GM12878 (cell line): Measurements from ENCODE around the gene CTBP1.

Experiments used
- EZH2 ChIP-seq: IDR thresholded peaks from 2 replicates; pipeline ENCODE4 v1.6.1; 2012; ENCODE audit warnings: low read depth, mild to moderate bottlenecking, control low read depth, inconsistent platforms, low read length, borderline replicate concordance; ENCODE audit not compliant: control insufficient read depth
- POLR2A ChIP-seq: IDR thresholded peaks from 2 replicates; pipeline ENCODE4 v1.6.1; 2011; ENCODE audit warnings: low read depth, mild to moderate bottlenecking, low read length
- SREBF2 ChIP-seq: IDR thresholded peaks from 2 replicates; pipeline ENCODE4 v1.6.1; 2012; ENCODE audit warnings: mild to moderate bottlenecking, low read length
- TF ChIP-seq, protein P1 (sequence below), 3 experiments: IDR thresholded peaks in 2 of 3; conservative IDR thresholded peaks in 1 of 3; 2 replicates each; pipeline ENCODE4 v1.5.1; 2011; ENCODE audit warnings: low read depth in 3 of 3, low read length in 3 of 3, mild to moderate bottlenecking in 3 of 3, control low read depth in 2 of 3, moderate library complexity in 2 of 3, inconsistent platforms in 1 of 3, mixed read lengths in 1 of 3; ENCODE audit not compliant: control insufficient read depth in 2 of 3, insufficient read depth in 1 of 3; ENCODE audit errors: extremely low read depth in 1 of 3
- TF ChIP-seq, protein P2 (sequence below): IDR thresholded peaks from 2 replicates; pipeline ENCODE4 v1.6.1; 2012; ENCODE audit warnings: mild to moderate bottlenecking, low read depth, low read length
- TF ChIP-seq, protein P3 (sequence below): IDR thresholded peaks from 2 replicates; pipeline ENCODE4 v1.6.1; 2012; ENCODE audit warnings: low read depth, low read length, improper control_type of control experiment
- TF ChIP-seq, protein P4 (sequence below): IDR thresholded peaks from 2 replicates; pipeline ENCODE4 v1.6.1; 2012; ENCODE audit warnings: low read depth, low read length, improper control_type of control experiment

DNA sequence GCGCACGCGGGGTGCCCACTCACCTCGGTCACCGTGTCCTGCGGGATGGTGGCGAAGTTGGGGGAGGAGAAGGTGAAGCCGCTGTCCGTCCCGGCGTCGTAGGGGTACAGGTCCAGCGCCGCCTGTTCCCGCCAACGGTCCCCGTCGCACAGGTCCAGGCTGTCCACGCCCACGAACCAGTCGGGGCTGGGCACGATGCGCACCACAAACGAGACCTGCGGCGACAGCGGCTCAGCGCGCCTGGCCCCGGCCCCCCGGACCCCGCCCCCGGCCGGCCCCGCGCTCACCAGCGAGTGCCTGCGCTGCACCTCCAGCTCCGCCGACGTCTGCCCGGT is 78.0 kb downstream of the CTBP1 start:
- TF ChIP-seq EZH2: no peak
- no peak for TF ChIP-seq POLR2A
- TF ChIP-seq, protein P1, sequence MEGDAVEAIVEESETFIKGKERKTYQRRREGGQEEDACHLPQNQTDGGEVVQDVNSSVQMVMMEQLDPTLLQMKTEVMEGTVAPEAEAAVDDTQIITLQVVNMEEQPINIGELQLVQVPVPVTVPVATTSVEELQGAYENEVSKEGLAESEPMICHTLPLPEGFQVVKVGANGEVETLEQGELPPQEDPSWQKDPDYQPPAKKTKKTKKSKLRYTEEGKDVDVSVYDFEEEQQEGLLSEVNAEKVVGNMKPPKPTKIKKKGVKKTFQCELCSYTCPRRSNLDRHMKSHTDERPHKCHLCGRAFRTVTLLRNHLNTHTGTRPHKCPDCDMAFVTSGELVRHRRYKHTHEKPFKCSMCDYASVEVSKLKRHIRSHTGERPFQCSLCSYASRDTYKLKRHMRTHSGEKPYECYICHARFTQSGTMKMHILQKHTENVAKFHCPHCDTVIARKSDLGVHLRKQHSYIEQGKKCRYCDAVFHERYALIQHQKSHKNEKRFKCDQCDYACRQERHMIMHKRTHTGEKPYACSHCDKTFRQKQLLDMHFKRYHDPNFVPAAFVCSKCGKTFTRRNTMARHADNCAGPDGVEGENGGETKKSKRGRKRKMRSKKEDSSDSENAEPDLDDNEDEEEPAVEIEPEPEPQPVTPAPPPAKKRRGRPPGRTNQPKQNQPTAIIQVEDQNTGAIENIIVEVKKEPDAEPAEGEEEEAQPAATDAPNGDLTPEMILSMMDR (IDR thresholded peaks at IDR 0.05 in 2 of 3, conservative IDR thresholded peaks at IDR 0.05 in 1 of 3; ENCODE audit: control insufficient read depth in 2 of 3, extremely low read depth in 1 of 3, insufficient read depth in 1 of 3, low read depth in 3 of 3, low read length in 3 of 3): no peak
- TF ChIP-seq, protein P2, sequence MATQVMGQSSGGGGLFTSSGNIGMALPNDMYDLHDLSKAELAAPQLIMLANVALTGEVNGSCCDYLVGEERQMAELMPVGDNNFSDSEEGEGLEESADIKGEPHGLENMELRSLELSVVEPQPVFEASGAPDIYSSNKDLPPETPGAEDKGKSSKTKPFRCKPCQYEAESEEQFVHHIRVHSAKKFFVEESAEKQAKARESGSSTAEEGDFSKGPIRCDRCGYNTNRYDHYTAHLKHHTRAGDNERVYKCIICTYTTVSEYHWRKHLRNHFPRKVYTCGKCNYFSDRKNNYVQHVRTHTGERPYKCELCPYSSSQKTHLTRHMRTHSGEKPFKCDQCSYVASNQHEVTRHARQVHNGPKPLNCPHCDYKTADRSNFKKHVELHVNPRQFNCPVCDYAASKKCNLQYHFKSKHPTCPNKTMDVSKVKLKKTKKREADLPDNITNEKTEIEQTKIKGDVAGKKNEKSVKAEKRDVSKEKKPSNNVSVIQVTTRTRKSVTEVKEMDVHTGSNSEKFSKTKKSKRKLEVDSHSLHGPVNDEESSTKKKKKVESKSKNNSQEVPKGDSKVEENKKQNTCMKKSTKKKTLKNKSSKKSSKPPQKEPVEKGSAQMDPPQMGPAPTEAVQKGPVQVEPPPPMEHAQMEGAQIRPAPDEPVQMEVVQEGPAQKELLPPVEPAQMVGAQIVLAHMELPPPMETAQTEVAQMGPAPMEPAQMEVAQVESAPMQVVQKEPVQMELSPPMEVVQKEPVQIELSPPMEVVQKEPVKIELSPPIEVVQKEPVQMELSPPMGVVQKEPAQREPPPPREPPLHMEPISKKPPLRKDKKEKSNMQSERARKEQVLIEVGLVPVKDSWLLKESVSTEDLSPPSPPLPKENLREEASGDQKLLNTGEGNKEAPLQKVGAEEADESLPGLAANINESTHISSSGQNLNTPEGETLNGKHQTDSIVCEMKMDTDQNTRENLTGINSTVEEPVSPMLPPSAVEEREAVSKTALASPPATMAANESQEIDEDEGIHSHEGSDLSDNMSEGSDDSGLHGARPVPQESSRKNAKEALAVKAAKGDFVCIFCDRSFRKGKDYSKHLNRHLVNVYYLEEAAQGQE: no peak
- TF ChIP-seq, protein P3, sequence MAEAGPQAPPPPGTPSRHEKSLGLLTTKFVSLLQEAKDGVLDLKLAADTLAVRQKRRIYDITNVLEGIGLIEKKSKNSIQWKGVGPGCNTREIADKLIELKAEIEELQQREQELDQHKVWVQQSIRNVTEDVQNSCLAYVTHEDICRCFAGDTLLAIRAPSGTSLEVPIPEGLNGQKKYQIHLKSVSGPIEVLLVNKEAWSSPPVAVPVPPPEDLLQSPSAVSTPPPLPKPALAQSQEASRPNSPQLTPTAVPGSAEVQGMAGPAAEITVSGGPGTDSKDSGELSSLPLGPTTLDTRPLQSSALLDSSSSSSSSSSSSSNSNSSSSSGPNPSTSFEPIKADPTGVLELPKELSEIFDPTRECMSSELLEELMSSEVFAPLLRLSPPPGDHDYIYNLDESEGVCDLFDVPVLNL: no peak
- TF ChIP-seq, protein P4, sequence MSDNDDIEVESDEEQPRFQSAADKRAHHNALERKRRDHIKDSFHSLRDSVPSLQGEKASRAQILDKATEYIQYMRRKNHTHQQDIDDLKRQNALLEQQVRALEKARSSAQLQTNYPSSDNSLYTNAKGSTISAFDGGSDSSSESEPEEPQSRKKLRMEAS: no peak
- TF ChIP-seq SREBF2: no peak
